GM18870 (cell line): ENCODE results near the gene SYNDIG1.

Source experiments
- ATAC-seq: cut with Tn5 transposase; IDR thresholded peaks from one replicate; pipeline ENCODE4 v1.9.1; 2021; ENCODE audit warnings: moderate library complexity; ENCODE audit not compliant: unreplicated experiment

SYNDIG1 gene

DNA sequence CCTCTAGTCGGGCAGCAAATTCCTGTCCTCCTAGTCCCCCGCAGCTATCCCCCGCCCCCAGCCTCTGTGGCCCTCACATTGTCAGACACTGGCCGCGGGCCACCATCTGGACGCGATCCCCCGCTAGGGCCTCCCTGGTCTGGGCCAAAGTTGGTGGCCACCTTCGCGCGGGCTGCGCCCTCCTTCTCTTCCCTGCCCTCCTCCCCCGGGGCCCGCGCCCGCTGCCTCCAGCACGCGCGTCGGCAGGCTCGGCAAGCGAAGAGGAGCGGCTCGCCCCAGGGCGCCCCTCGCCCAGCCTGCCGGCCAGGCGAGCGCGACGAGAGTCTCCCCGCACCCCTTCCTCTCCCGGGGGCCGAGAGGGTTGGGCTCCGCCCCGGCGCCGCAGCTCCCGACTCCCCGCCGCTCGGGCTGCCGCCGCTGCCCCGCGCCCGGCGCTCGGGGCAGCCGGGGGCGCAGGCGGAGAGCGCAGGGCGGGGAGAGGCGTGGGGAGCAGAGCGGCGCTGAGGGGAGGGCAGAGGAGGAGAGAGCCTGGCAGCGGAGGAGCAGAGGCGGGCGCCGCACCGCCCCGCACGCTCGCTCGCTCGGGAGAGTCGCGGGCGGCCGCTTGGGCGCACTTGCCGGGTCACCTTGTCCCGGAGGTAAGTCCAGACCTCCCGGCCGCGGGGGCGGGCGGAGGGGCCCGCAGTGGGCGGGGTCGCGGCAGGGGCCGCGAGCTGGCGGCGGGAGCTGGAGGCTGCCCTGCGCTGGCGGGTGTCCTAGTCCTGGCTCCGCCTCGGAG is at the start of gene SYNDIG1:
SYNDIG1 (plus strand) TSS at position 514 of the 778 bp plus-strand sequence. CDS start 73,469 bp downstream, outside the sequence.
- no peak for ATAC-seq

- no peak for ATAC-seq
Observed at GRCh38 chr20:24419786-24420185, 49.6 kb upstream of the SYNDIG1 start.

- no peak for ATAC-seq
Observed at GRCh38 chr20:24420567-24420966, 48.9 kb upstream of the SYNDIG1 start.

DNA sequence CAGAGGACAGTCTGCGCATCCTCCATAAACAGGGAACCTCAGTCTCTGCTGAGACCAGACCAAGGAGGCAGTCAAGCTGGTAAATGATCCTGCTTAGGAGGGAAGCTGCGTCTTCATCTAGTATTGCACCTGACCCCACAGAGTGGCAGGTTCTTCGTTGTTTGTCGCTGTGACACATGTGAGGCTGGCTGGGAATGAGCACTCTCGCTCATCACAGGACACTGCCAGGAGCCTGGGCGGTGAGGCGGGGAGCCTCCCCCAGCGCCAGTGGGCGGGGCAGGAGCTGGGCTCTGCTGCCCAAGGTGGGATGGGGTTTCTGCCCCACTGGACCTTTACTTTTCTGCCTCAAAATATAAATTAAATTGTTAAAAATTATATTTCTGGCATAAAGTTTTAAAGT is 48.4 kb upstream of the SYNDIG1 start:
- no peak for ATAC-seq

GRCh38 chr20:24422091-24422760 is 47.2 kb upstream of the SYNDIG1 start:
- ATAC-seq = no peak

DNA sequence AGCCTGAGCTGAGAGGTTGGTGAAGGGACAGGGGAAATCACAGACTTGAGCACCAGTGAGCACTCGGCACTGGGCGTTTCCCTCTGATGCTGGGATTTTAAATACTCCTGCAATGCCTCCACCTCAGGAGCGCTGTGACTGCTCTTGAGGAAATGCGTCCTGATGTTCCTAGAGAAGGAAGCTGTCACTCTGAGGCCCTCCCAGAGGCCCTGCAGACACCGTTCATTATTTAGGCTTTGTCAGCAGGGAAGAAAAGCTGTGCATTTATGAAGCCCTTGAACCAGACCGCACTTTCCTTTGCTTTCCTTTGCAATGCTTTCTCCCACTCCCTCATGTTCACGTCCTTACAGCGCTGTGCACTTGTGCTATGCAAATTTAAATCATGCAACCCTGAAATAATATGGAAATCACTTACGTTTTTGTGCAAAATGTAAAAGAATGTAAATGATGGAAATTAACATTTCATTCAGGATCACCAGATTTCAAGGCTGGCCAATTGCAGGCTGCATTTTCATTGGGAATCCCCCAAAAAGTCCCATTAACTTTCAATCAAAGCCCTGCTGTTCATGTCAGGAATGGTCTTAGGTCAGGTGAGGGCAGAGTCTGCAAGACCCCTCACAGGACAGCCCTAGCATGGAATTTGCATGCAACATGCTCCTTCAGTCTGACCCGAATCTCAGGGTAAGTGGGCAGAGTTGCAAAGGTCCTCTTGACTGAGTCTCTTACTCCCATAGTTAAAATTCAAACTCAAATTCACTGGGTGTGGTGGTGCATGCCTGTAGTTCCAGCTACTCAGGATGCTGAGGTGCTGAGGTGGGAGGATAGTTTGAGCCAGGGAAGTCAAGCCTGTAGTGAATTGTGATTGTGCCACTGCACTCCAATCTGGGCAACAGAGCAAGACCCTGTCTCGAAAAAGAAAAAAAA is 45.8 kb upstream of the SYNDIG1 start:
- ATAC-seq = no peak

DNA sequence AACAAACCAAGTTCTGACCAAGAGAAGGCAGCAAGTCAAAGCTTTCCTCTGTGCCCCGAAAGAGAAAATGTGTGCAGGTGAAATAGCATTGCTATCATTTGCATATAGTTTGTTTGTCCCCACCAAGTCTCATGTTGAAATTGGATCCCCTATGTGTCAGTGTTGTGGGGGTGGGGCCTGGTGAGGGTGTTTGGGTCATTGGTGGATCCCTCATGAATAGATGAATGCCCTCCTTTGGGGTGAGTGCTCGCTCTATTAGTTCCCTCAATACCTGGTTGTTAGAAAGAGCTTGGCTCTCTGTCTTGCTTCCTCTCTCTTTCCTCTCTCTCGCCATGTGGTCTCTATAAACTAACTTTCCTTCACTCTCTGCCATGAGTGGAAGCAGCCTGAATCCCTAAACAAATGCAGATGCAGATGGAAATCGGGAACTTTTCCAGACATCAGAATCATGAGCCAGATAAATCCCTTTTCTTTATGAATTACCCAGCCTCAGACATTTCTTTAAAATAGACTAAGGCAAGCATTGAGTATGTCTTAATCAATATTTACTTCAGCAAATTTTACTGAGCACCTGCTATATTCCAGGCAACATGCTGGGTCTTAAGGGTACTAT is 43.8 kb upstream of the SYNDIG1 start:
- ATAC-seq = no peak

DNA sequence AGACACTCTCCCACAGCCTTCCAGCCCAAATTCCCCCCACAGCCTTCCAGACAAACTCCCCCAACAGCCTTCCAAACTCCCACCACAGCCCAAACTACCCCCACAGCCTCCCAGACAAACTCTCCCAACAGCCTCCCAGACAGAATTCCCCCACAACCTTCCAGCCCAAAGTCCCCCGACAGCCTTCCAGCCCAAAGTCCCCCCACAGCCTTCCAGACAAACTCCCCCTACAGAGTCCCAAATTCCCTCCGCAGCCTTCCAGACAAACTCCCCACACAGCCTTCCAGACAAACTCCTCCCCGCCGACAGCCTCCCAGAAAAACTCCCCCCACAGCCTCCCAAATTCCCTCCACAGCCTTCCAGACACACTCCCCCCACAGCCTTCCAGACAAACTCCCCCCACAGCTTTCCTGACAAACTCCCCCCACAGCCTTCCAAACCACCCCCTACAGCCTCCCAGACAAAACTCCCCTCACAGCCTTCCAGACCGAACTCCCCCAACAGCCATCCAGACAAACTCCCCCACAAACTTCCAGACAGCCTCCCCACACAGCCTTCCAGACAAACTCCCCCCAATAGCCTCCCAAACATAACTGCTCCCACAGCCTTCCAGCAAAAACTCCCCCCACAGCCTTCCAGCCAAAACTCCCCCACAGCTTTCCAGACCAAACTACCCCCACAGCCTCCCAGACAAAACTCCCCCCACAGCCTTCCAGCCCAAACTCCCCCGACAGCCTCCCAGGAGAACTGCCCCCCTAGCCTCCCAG is 38.0 kb upstream of the SYNDIG1 start:
- no peak for ATAC-seq

DNA sequence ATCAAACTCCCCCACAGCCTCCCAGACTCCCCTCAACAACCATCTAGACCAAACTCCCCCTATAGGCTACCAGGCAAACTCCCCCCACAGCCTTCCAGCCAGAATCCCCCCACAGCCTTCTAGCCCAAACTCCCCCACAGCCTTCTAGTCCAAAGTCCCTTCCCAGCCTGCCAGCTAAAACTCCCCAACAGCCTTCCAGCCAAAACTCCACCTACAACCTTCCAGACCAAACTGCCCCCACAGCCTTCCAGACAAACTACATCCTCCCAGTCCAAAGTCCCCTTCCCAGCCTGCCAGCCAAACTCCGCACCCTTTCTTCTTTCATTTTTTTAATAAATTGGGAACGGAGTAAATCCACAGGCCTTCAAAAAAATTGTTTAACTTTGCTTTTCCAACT is 37.4 kb upstream of the SYNDIG1 start:
- no peak for ATAC-seq

DNA sequence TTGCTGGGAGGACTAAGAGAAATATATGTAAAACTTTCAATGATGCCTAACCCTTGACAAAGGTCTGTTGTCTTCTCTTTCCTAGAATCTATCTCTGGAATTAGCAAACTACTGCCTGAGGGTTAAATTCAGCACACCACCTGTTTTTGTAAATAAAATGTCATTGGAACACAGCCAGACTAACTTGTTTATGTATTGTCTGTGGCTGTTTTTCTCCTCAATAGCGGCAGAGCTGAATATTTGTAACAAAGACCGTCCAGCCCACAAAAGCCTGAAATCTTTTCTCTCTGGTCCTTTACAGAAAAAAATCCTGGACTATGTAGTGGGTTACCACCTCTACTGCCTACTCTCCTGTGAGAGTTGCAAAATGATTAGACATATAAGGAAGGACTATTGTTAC is 33.3 kb upstream of the SYNDIG1 start:
- no peak for ATAC-seq

DNA sequence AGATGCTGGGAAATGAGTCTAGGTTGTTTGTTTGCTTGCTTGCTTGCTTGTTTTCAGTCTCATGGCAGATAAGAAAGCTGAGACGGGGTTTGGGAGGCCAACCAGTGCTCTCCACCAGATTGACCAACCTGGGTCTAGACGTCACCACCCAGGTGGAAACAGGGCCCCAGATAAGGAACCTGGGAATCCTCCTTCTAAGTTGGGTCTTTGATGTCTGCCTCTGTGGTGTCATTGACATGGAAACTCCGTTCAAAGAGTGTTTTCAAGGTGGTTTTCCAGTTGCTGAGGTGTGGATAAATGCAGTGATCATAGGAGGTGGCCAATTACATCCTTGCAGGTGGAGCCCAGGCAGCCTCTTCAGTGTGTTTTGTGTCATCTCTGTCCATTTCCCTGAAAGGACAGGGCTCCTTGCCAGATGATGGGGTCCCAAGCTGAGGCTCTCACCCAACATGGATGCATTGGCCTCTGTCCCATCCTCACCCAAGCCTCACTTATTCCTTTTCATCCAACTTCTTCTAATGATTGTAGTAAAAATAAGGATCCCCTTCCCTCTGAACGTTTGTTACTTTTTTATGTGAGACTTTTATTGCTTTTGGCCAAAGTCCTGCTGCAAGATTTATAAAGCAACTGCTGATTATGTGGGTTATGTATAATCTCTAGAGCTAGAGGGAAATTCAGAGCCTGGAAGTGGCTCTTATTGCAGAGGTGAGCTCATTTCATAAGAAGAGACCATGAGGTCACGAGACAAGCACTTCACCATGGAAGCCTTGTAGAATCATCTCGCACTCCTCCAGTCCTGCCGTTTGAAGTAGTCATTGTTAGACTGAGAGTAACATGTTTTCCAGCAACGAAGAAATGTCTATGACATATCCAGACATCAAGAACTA is 32.0 kb upstream of the SYNDIG1 start:
- ATAC-seq = no peak

DNA sequence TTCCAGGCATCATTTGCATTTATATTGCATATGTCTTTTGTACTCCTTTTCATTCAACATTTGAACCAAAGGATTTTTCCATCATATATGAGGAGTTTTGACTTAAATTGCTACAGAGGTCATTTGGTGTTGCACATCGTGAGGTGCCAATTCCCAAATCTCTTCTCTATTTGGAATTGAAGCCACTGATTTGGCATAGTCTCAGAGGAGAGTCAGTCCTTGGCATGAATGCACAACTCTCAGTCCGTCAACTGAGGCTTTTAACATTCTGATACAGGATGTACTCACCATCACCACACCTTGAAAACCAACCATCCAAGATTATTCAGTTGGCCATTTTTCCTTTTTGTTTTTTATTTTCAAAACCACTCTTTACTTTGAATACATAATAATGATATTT is 31.1 kb upstream of the SYNDIG1 start:
- ATAC-seq = no peak

DNA sequence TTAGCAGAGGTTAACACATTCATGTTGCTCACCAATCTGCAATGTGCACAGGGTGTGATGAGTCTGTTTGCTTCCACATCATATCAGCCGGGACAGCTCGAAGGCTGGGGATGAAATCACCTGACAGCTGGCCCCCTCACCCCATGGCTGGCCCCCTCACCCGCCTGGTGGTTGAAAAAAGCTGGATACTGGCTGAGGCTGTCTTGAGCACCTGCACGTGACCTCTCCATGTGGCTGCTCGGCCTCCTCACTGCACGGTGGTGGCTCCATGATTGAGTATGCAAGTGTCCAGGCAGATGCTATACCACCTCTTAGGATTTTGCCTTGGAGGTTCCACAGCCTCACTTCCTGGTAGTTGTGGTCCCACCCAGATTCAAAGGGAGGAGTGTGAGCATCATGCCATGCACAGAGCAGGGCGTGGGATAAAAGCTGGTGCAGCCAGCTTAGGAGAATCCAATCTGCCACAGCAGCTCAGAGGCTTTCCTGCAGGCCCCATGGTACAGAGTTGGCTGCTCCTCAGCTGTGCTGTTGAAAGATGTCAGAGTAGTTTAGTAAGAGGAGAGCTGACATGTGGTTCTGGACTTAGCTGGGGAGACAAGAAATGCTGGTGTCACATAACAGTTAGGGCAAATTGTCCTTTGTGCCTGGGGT is 29.6 kb upstream of the SYNDIG1 start:
- no peak for ATAC-seq

- ATAC-seq = no peak
Observed at GRCh38 chr20:24441661-24442060, 27.8 kb upstream of the SYNDIG1 start.

DNA sequence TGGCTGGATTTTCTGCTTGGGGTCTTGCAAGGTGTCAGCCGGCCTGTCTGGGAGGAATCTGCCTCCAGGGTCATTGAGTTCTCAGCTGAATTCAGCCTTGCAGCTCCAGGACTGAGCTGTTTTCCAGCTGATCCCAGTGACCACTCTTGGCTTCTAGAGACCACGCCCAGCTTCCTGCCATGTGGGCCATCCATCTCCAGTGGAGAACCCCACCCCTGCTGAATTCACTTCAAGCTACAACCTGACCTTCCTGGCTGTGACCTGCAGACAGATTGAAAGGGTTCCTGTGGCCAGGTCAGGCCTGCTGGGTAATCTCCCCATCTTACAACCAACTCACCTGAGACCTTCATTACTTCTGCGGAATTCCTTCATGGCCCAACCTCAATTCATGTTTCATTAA is 26.5 kb upstream of the SYNDIG1 start:
- ATAC-seq = no peak

DNA sequence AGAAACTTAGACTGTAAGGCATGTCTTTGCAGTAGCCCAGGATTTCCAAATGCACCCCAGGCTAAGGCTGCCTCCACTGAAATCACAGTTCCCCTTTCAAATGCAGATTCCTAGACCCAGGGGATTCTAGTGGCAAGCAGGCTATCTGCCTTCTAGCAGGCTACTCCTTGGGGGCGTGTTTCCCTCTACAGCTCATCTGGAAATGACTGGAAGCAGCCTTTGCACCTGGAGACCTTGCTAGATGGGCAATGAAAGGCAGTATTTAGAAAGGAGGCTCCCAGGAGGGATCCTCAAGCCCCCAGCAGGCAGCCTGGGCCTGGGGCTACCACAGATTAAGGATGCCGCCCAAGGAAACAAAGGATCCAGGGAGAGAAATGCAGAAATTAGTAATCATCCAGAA is 26.0 kb upstream of the SYNDIG1 start:
- ATAC-seq = no peak

DNA sequence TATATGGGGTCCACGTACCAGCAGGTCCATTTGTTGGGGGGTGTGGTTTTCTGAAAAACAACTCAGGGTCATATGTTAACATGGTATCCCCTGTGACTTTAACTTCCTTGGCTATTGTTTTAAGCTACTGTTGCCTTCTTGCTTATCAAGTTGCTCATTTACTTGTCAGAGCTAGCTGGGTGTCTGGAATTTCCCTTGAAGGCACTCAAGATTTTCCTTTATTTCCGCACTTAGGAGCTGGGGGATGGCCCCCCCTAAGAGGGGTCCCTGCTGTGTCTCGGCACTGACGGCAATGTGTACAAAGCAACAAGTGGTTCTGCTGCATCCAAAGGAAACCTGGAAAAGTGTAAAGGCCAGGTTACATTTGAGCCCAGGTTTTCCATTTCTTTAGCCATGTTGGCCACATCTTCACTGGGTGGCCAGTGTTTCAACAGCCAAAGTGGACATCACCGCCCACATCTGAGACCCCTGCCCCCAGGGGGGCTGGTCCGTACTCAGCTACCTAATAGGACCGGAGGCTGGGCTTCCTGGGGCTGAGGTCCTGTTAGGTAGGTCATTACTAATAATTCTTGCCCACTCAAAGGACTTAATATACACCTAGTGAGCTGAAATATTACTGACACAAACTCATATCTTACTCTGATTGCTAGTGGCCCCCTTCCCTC is 24.8 kb upstream of the SYNDIG1 start:
- ATAC-seq = no peak

DNA sequence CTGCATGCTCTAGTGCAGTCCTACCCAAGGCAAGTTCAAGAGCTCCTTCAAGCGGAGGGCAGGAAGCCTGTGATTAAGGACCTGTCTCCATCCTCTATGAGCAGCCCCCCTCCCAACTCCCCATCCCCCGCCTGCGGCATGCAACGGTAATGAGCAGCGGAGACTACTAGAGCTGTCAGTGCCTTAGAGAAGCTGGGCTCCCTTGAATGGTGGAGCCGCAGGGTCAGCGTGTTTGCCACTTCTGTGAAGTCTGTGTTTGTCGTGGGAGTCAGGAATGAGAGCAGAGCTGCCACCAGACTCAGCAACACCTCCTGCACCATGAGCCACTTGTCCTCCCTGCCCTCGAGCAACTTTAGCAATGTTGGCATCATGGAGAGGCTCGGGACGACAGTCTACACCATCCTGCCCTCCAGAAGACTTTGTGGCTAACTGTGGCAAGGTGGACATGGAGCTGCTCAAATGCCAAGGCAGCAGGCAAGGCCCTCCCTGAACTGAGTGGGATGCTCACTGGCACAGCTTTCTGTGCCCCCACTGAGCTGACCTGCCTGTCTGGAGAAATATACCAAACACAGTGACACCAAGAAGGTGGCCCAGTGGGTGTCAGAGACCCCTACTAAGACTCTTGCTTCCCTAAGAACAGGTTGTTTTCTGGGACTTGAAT is 23.8 kb upstream of the SYNDIG1 start:
- ATAC-seq = no peak
